Measurements from ENCODE around the gene EDC3. TPM values are rescaled to one million over a fixed set of nuclear protein-coding genes. Genes with fewer than 3 reads are reported as not detected.

EDC3 gene
- total and polyA plus RNA-seq, 9 of the 15 experiments (the other 6 are each of a cell fraction or from before 2014, with no cell fraction given) = 11.7 to 63.9 (median 32.8) TPM

DNA sequence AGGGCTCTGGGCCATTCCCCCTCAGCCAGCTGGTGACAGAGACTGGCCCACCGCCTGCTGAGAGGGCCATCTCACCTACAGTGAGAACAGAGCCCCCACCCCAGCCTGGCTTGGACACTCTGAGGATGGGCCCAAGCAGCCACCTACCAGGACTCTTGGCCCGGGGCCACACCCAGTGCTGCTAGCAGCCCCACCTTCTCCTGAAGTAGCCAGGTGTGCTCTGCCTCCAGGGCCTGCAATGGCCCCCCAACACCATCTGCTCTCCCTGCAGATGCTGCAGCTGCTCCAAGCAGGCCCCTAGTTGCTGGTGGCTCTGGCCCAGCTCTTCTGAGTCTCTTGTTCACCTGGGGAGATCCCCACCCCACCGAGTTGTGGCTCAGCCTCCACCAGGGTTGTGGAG is 87.0 kb downstream of the EDC3 start (continued):
- TF ChIP-seq, protein P1, sequence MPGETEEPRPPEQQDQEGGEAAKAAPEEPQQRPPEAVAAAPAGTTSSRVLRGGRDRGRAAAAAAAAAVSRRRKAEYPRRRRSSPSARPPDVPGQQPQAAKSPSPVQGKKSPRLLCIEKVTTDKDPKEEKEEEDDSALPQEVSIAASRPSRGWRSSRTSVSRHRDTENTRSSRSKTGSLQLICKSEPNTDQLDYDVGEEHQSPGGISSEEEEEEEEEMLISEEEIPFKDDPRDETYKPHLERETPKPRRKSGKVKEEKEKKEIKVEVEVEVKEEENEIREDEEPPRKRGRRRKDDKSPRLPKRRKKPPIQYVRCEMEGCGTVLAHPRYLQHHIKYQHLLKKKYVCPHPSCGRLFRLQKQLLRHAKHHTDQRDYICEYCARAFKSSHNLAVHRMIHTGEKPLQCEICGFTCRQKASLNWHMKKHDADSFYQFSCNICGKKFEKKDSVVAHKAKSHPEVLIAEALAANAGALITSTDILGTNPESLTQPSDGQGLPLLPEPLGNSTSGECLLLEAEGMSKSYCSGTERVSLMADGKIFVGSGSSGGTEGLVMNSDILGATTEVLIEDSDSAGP (CRISPR knock-in tag; IDR thresholded peaks at IDR 0.05) = no peak
- TF ChIP-seq NCOA6 (IDR thresholded peaks at IDR 0.05) (no peak), SPI1 (IDR thresholded peaks at IDR 0.05; ENCODE audit: borderline replicate concordance, low read depth, low read length) (no peak), YY1 (IDR thresholded peaks at IDR 0.05; ENCODE audit: borderline replicate concordance in 1 of 3, control insufficient read depth in 1 of 3, extremely low read depth in 1 of 3, insufficient read depth in 3 of 3, insufficient read length in 1 of 3, insufficient replicate concordance in 2 of 3, low read depth in 1 of 3, low read length in 2 of 3) (no peak)
- TF ChIP-seq, protein P2, sequence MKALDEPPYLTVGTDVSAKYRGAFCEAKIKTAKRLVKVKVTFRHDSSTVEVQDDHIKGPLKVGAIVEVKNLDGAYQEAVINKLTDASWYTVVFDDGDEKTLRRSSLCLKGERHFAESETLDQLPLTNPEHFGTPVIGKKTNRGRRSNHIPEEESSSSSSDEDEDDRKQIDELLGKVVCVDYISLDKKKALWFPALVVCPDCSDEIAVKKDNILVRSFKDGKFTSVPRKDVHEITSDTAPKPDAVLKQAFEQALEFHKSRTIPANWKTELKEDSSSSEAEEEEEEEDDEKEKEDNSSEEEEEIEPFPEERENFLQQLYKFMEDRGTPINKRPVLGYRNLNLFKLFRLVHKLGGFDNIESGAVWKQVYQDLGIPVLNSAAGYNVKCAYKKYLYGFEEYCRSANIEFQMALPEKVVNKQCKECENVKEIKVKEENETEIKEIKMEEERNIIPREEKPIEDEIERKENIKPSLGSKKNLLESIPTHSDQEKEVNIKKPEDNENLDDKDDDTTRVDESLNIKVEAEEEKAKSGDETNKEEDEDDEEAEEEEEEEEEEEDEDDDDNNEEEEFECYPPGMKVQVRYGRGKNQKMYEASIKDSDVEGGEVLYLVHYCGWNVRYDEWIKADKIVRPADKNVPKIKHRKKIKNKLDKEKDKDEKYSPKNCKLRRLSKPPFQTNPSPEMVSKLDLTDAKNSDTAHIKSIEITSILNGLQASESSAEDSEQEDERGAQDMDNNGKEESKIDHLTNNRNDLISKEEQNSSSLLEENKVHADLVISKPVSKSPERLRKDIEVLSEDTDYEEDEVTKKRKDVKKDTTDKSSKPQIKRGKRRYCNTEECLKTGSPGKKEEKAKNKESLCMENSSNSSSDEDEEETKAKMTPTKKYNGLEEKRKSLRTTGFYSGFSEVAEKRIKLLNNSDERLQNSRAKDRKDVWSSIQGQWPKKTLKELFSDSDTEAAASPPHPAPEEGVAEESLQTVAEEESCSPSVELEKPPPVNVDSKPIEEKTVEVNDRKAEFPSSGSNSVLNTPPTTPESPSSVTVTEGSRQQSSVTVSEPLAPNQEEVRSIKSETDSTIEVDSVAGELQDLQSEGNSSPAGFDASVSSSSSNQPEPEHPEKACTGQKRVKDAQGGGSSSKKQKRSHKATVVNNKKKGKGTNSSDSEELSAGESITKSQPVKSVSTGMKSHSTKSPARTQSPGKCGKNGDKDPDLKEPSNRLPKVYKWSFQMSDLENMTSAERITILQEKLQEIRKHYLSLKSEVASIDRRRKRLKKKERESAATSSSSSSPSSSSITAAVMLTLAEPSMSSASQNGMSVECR (CRISPR knock-in tag; IDR thresholded peaks at IDR 0.05) = no peak

Measured in K562 (cell line).